ENCODE data around the gene HOXC12. TPM values are rescaled to one million over a fixed set of nuclear protein-coding genes. Genes with fewer than 3 reads are reported as not detected.

HOXC12 gene
- total and polyA plus RNA-seq, 2 donors (not counting 1 experiment from before 2014, with no cell fraction given), result not detected

DNA sequence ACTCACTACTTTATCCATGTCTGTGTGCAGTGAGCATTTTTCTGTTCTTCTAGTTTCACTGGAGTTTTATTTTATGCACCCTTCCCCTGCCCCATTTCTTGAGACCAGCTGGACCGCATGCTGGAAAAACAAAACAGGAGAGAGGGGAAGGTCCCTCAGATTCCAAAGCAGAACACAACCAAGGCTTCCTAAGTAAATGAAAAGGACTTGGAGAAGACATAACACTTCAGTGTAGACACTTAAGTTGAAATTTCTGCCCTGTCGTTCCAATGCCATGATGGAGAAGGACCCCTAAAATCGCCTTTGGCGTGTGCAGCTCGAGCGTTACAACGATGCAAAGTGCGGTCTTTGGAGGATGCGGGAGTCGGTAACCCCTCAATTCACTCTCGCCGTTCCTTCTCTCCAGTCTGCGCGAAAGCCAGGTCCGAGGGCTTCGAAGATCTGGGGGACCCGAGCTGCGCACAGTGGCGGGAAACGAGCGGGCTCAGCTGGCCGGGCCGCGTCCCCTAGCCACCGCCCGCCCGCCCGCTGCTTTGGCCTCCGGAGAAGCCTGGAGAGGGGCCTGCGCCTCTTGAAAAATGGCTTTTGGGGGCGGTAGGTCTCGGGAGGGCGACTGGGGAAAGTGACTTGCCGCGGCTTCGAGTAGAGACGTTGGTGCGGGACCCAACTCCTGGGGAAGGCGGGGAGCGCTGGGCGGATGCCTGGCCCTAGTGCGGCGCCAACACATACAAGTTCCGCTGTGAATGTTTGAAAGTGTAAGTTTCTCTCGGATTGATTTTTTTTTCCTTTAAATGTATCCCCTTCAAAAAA, 27.3 kb upstream of the HOXC12 start:
- H3K27ac ChIP-seq (ENCODE audit: low read length in 2 of 2), result no peak overlapping the region
- H3K27me3 ChIP-seq (replicated peaks in 1 of 4; ENCODE audit: control extremely low read depth in 1 of 4, control insufficient read depth in 3 of 4, insufficient read depth in 4 of 4, low read length in 3 of 4), result peaks cover 0 to 88% (median 80%) of the 10 kb centered on the region in 4 experiments
- peaks cover 4 to 15% of the 10 kb centered on the region in 2 donors for H3K4me1 ChIP-seq (ENCODE audit: control insufficient read depth in 2 of 2, insufficient read depth in 2 of 2, low read length in 2 of 2)
- H3K4me3 Mint-ChIP-seq, result no peak overlapping the region
- H2AFZ ChIP-seq (ENCODE audit: insufficient read depth, low read depth, low read length, poor library complexity, severe bottlenecking), result no peak overlapping the region
- no peaks in the 10 kb centered on the region for H3K9me3 Mint-ChIP-seq (ENCODE audit: insufficient read depth)
- no peaks in the 10 kb centered on the region for H3K79me2 ChIP-seq (ENCODE audit: control insufficient read depth, insufficient read depth, low read length)
- 8% methylated on average over 31 of the region's 45 CpGs for WGBS (ENCODE audit: insufficient coverage)
- CTCF ChIA-PET, result interaction anchor here (0.8 kb wide), 1 partner anchor 13 kb away, joined by 3 read pairs; no protein-coding TSS in a partner anchor
- H3K27me3 Mint-ChIP-seq, result peaks cover 77% of the 10 kb centered on the region
- no peaks in the 10 kb centered on the region for H4K20me1 ChIP-seq (ENCODE audit: control insufficient read depth, insufficient read depth, low read length, poor library complexity, severe bottlenecking)
- ATAC-seq (ENCODE audit: low read depth) (no peak), DNase-seq (peak; percentile 26)
- H3K9me3 ChIP-seq (ENCODE audit: control extremely low read depth in 1 of 3, control insufficient read depth in 2 of 3, insufficient read depth in 1 of 3, low read length in 2 of 3), result peaks cover 0 to 20% (median 0%) of the 10 kb centered on the region in 3 donors
- H3K27ac Mint-ChIP-seq, result no peak overlapping the region
- no peak overlapping the region for H3K9ac ChIP-seq (ENCODE audit: low read length)
- H3K4me1 Mint-ChIP-seq, result no peaks in the 10 kb centered on the region
- TF ChIP-seq CTCF (IDR thresholded peaks at IDR 0.05), result no peak
- TF ChIP-seq EZH2 (IDR thresholded peaks at IDR 0.05; ENCODE audit: borderline replicate concordance, insufficient read depth, low read depth, low read length, poor library complexity, severe bottlenecking), result peak; percentile 38
- intact Hi-C loops (cut with micrococcal nuclease), result no loop called here
- H3K36me3 ChIP-seq (replicated peaks in 1 of 2; ENCODE audit: control extremely low read depth in 1 of 2, control insufficient read depth in 1 of 2, extremely low read depth in 1 of 2, insufficient read depth in 2 of 2, low read length in 1 of 2), result no peaks in the 10 kb centered on the region
- peak overlapping the region; percentile 26 for H3K4me2 ChIP-seq (replicated peaks; ENCODE audit: low read depth, low read length, poor library complexity, severe bottlenecking)
- POLR2A ChIA-PET, result interaction anchor here (0.7 kb wide), 1 partner anchor 232 kb away, joined by 5 read pairs; no protein-coding TSS in a partner anchor
- H3K4me3 ChIP-seq (ENCODE audit: control extremely low read depth in 1 of 5, extremely low read depth in 1 of 5, insufficient read depth in 1 of 5, low read depth in 2 of 5, low read length in 4 of 5), result no peak overlapping the region
